A549 (cell line): ENCODE results near the gene SEMA5A. TPM values are rescaled to one million over a fixed set of nuclear protein-coding genes. Genes with fewer than 3 reads are reported as not detected.

Source experiments
- ATAC-seq, 2 experiments: fragments of 200-7000 bp in 1 of 2; fragments of >200 bp in 1 of 2; cut with Nextera tagmentation in 1 of 2; cut with Tn5 transposase in 1 of 2; 3 replicates each; pipeline versions ENCODE4 v1.8.0 to v1.9.1; 2018 to 2020; ENCODE audit warnings: mild to moderate bottlenecking in 1 of 2, moderate library complexity in 1 of 2
- CTCF ChIA-PET: fragments of 300-600 bp; sonication (Branson Sonifier 250); formaldehyde crosslinking; extraction: SDS; loops from one replicate; lab custom pipeline; 2021; ENCODE audit warnings: antibody characterized with exemption, inconsistent platforms; lab: Yijun Ruan, JAX
- POLR2A ChIA-PET: fragments of 350-600 bp; formaldehyde crosslinking; extraction: SDS; loops from one replicate; lab custom pipeline; 2021; ENCODE audit warnings: antibody characterized with exemption, inconsistent platforms; lab: Yijun Ruan, JAX
- DNase-seq, 2 experiments: peaks; one replicate each; pipeline versions ENCODE4 v3.0.0 to v3.0.0-alpha.2; 2011 to 2016; ENCODE audit warnings: low read depth in 1 of 2, low spot score in 1 of 2
- FAIRE-seq: peaks from 2 replicates; lab custom pipeline; 2011; peaks lifted over from hg19 to GRCh38; lab: Jason Lieb, UNC
- H3K27ac ChIP-seq, 2 experiments: fragments of >200 bp; sonication (Bioruptor Twin); formaldehyde crosslinking; 3 replicates each; pipeline ENCODE4 v1.5.1; 2016 to 2017
- H3K4me1 ChIP-seq: fragments of >200 bp; sonication (Bioruptor Twin); formaldehyde crosslinking; 3 replicates; pipeline ENCODE4 v1.6.1; 2016
- H3K4me2 ChIP-seq: fragments of >200 bp; sonication (Bioruptor Twin); formaldehyde crosslinking; 3 replicates; pipeline ENCODE4 v1.6.1; 2016
- H3K4me3 ChIP-seq: fragments of >200 bp; sonication (Bioruptor Twin); formaldehyde crosslinking; 3 replicates; pipeline ENCODE4 v1.5.1; 2016
- H3K9me3 ChIP-seq: fragments of >200 bp; sonication (Bioruptor Twin); formaldehyde crosslinking; 3 replicates; pipeline ENCODE4 v1.6.1; 2016
- BCL3 ChIP-seq: fragments of >200 bp; sonication (Bioruptor Twin); formaldehyde crosslinking; IDR thresholded peaks from 3 replicates; pipeline ENCODE4 v1.6.1; 2016
- BHLHE40 ChIP-seq: IDR thresholded peaks from 2 replicates; pipeline ENCODE4 v1.6.1; 2012; ENCODE audit warnings: low read depth, low read length, inconsistent platforms
- CHD4 ChIP-seq: fragments of 200-600 bp; sonication (generic); IDR thresholded peaks from 2 replicates; pipeline ENCODE4 v1.6.1; 2016; ENCODE audit warnings: antibody characterized with exemption, mild to moderate bottlenecking, borderline replicate concordance
- CTCF ChIP-seq: fragments of >200 bp; sonication (Bioruptor Twin); formaldehyde crosslinking; IDR thresholded peaks from 3 replicates; pipeline ENCODE4 v1.5.1; 2016
- EP300 ChIP-seq, 2 experiments: fragments of >200 bp; sonication (Bioruptor Twin); formaldehyde crosslinking; IDR thresholded peaks; 2 replicates in 1 of 2; 3 replicates in 1 of 2; pipeline ENCODE4 v1.6.1; 2016 to 2017
- ESRRA ChIP-seq: fragments of 150-350 bp; IDR thresholded peaks from 2 replicates; pipeline ENCODE4 v1.6.1; 2014; ENCODE audit warnings: mild to moderate bottlenecking, low read length, borderline replicate concordance
- FOSB ChIP-seq: fragments of 250-450 bp; sonication (Bioruptor Pico); IDR thresholded peaks from 2 replicates; pipeline ENCODE4 v1.5.0; 2020; ENCODE audit warnings: mild to moderate bottlenecking, moderate library complexity
- FOXS1 ChIP-seq: fragments of 250-450 bp; sonication (Bioruptor Pico); IDR thresholded peaks from 2 replicates; pipeline ENCODE4 v1.5.0; 2020; ENCODE audit warnings: mild to moderate bottlenecking, moderate library complexity
- GATA3 ChIP-seq: IDR thresholded peaks from 2 replicates; pipeline ENCODE4 v1.6.1; 2012; ENCODE audit warnings: borderline replicate concordance
- HES2 ChIP-seq: fragments of >200 bp; sonication (Bioruptor Twin); formaldehyde crosslinking; IDR thresholded peaks from 2 replicates; pipeline ENCODE4 v1.6.1; 2016
- HEYL ChIP-seq: fragments of 250-450 bp; sonication (Bioruptor Pico); IDR thresholded peaks from 2 replicates; pipeline ENCODE4 v1.8.0; 2021; ENCODE audit warnings: mild to moderate bottlenecking, moderate library complexity
- HOXB5 ChIP-seq: fragments of 250-450 bp; sonication (Bioruptor Pico); IDR thresholded peaks from 2 replicates; pipeline ENCODE4 v1.5.0; 2020; ENCODE audit warnings: mild to moderate bottlenecking, moderate library complexity
- JUN ChIP-seq, 2 experiments: fragments of >200 bp; sonication (Bioruptor Twin); formaldehyde crosslinking; IDR thresholded peaks; 2 replicates in 1 of 2; 3 replicates in 1 of 2; pipeline ENCODE4 v1.6.1; 2016 to 2017
- JUNB ChIP-seq: fragments of >200 bp; sonication (Bioruptor Twin); formaldehyde crosslinking; IDR thresholded peaks from 2 replicates; pipeline ENCODE4 v1.6.1; 2016
- KDM1A ChIP-seq: fragments of 200-600 bp; sonication (generic); IDR thresholded peaks from 2 replicates; pipeline ENCODE4 v1.6.1; 2016; ENCODE audit warnings: low read depth, mild to moderate bottlenecking
- MAFK ChIP-seq: fragments of 450-650 bp; IDR thresholded peaks from 2 replicates; pipeline ENCODE4 v1.6.1; 2014; ENCODE audit not compliant: partially characterized antibody
- MAX ChIP-seq: IDR thresholded peaks from 2 replicates; pipeline ENCODE4 v1.6.1; 2012
- MAZ ChIP-seq: fragments of 150-350 bp; IDR thresholded peaks from 2 replicates; pipeline ENCODE4 v1.6.1; 2014; ENCODE audit warnings: antibody characterized with exemption, low read depth, low read length, borderline replicate concordance
- MYC ChIP-seq: IDR thresholded peaks from 2 replicates; pipeline ENCODE4 v1.6.1; 2012; ENCODE audit warnings: mild to moderate bottlenecking, inconsistent platforms, low read length, improper control_type of control experiment, borderline replicate concordance
- RARB ChIP-seq: fragments of 250-450 bp; sonication (Bioruptor Pico); IDR thresholded peaks from 2 replicates; pipeline ENCODE4 v1.8.0; 2021; ENCODE audit warnings: mild to moderate bottlenecking, moderate library complexity
- RNF2 ChIP-seq: fragments of 200-600 bp; sonication (generic); IDR thresholded peaks from 2 replicates; pipeline ENCODE4 v1.6.1; 2016; ENCODE audit warnings: low read depth, mild to moderate bottlenecking, antibody characterized with exemption, moderate library complexity, borderline replicate concordance
- SREBF2 ChIP-seq: fragments of 450-650 bp; IDR thresholded peaks from 2 replicates; pipeline ENCODE4 v1.6.1; 2014; ENCODE audit warnings: mild to moderate bottlenecking, moderate library complexity
- TFCP2L1 ChIP-seq: fragments of 250-450 bp; sonication (Bioruptor Pico); IDR thresholded peaks from 2 replicates; pipeline ENCODE4 v1.5.0; 2021; ENCODE audit warnings: mild to moderate bottlenecking
- USF2 ChIP-seq: fragments of 450-650 bp; IDR thresholded peaks from 2 replicates; pipeline ENCODE4 v1.6.1; 2014; ENCODE audit warnings: antibody characterized with exemption
- ZC3H11A ChIP-seq: fragments of 450-650 bp; IDR thresholded peaks from 2 replicates; pipeline ENCODE4 v1.6.1; 2014; ENCODE audit warnings: antibody characterized with exemption, mild to moderate bottlenecking
- ZSCAN20 ChIP-seq: fragments of 250-450 bp; sonication (Bioruptor Pico); IDR thresholded peaks from 2 replicates; pipeline ENCODE4 v1.8.0; 2022; ENCODE audit warnings: mild to moderate bottlenecking, moderate library complexity
- whole genome bisulfite sequencing: methylation state at CpG from one replicate; pipeline ENCODE4 v1.1.6; 2017; ENCODE audit errors: missing lambda C conversion rate; 5-methylcytosine and 5-hydroxymethylcytosine counted together
- polyA plus RNA-seq, 4 experiments: library from polyadenylated mRNA; depleted of rRNA in 3 of 4; stranded (reverse); fragments of >200 nt; fragmentation: RNase III in 1 of 4; extraction: RNeasy Plus Mini Kit Qiagen cat#74134 plus additional on column Dnase treatment in 1 of 4; gene quantifications; 2 replicates in 3 of 4; 3 replicates in 1 of 4; pipeline ENCODE4 v1.2.3, GENCODE V29; 2011 to 2017

Gene SEMA5A
- polyA plus RNA-seq, 2 of the 4 experiments (the other 2 are of a cell fraction): not detected

GRCh38 chr5:9058161-9058560 is 487.7 kb downstream of the SEMA5A start (continued):
- no peak for TF ChIP-seq CTCF
- TF ChIP-seq GATA3: no peak
- TF ChIP-seq SREBF2: no peak

GRCh38 chr5:9057406-9058000 is 488.4 kb downstream of the SEMA5A start:
- ChIA-PET CTCF (no interaction called here), POLR2A (no interaction called here)
- no peak for DNase-seq
- Histone ChIP-seq H3K27ac (no peak overlapping the region), H3K4me1 (no peaks in the 10 kb centered on the region), H3K9me3 (no peaks in the 10 kb centered on the region), H3K4me3 (no peak overlapping the region), H3K4me2 (no peak overlapping the region)
- 34% methylated on average over 3 of the region's 3 CpGs for WGBS
- TF ChIP-seq HOXB5 (CRISPR knock-in tag): no peak
- no peak for TF ChIP-seq JUNB
- TF ChIP-seq ESRRA: no peak
- TF ChIP-seq MAZ: no peak
- TF ChIP-seq KDM1A: no peak
- no peak for TF ChIP-seq FOSB (CRISPR knock-in tag)
- no peak for TF ChIP-seq CHD4
- no peak for TF ChIP-seq BCL3
- no peak for TF ChIP-seq HES2
- no peak for TF ChIP-seq RNF2
- TF ChIP-seq MAFK: no peak
- TF ChIP-seq HEYL: no peak
- TF ChIP-seq TFCP2L1: no peak
- no peak for TF ChIP-seq JUN (IDR thresholded peaks at IDR 0.05)
- ATAC-seq: no peak
- no peak for FAIRE-seq

GRCh38 chr5:9056046-9056445 is 489.8 kb downstream of the SEMA5A start:
- DNase-seq: no peak
- no peak overlapping the region for H3K4me3 ChIP-seq
- ATAC-seq: no peak
- no peaks in the 10 kb centered on the region for H3K9me3 ChIP-seq
- FAIRE-seq: no peak
- POLR2A ChIA-PET: no interaction called here
- TF ChIP-seq USF2 (no peak), CTCF (no peak), MAFK (no peak), BHLHE40 (no peak), CHD4 (no peak), JUNB (no peak), ZC3H11A (no peak), RARB (CRISPR knock-in tag) (no peak), MYC (no peak), HES2 (no peak), EP300 (IDR thresholded peaks at IDR 0.05) (no peak), GATA3 (no peak), MAX (no peak), SREBF2 (no peak), FOXS1 (CRISPR knock-in tag) (no peak), ZSCAN20 (CRISPR knock-in tag) (no peak)
- H3K4me1 ChIP-seq: no peaks in the 10 kb centered on the region
- 25% methylated on average over 4 of the region's 4 CpGs for WGBS
- no peak overlapping the region for H3K27ac ChIP-seq
- CTCF ChIA-PET: no interaction called here
- no peak overlapping the region for H3K4me2 ChIP-seq
